HG03521 (cell line): Measurements from ENCODE around the gene JMJD1C.

ENCODE experiments used
- ATAC-seq: cut with Tn5 transposase; IDR thresholded peaks from one replicate; pipeline ENCODE4 v1.9.1; 2021; ENCODE audit warnings: mild to moderate bottlenecking, moderate library complexity; ENCODE audit not compliant: unreplicated experiment

The JMJD1C gene

GRCh38 chr10:63143987-63144386 lies 321.8 kb downstream of the JMJD1C start:
- no peak for ATAC-seq

GRCh38 chr10:63142136-63142535 lies 323.6 kb downstream of the JMJD1C start:
- ATAC-seq = no peak

- ATAC-seq = no peak
These were observed 325.7 kb downstream of the JMJD1C start for GRCh38 chr10:63140077-63140476.

- no peak for ATAC-seq
These were observed 328.5 kb downstream of the JMJD1C start for GRCh38 chr10:63137306-63137705.

GRCh38 chr10:63133821-63134557 lies 331.8 kb downstream of the JMJD1C start:
- ATAC-seq = no peak

DNA sequence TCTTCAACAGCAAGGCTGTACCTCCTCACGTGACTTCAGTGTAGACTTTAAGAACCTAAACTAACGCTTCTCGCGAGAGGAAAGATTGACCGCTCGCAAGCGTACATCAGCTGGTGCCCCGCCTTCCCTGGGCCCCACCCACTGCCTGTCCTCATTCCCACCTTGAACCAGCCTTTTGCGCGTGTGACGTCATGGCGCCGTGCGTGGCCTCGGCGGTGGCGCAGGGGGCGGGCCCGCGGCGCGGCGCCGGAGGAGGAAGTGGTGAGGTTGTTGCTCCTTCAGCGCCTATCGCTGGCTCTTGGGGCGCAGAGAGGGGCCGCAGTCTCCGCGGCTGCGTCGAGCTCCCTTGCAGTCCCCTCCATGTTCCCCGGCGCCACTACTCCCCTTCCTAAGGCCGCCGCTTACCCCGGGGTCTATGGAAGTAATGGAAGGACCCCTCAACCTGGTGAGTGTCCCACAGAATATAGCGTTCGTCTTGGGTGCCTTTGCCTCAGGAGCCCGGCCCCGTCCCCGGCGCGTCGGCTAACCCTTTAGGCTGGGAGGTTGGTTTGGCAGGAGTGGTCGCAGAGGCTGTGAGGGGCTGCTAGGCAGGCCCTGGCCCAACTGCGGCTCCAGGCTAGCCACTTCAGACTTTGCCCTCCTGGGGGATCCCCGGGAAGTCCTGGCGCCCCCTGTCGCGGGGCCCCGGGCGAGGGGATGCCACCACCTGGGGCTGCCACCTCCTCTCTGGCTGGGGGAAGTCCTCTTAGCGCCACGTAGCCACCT lies 332.5 kb downstream of the JMJD1C start, which contains the start of gene NRBF2:
TSS of gene NRBF2 (plus strand) at position 273 of the 765 bp plus-strand sequence. CDS start at position 416, 143 bp downstream.
- ATAC-seq = peak; percentile 97

DNA sequence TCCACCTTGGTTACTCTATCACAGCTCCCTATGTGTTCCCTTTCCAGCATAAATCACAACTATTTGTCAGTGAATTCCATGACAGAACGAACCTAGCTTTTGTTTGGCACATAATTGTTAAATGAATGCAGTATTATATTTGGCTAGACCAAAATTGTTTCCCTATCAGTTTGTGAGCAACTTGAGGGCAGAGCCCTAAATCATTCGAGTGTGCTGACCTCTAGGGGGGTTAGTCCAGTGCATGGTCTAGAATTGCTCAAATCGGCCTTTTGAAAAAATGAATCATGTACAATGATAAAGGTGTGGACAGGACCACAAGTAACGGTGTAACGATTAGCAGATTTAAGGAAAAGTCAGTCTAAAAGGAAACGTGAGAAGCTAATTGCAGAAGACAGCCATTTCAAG lies 333.1 kb downstream of the JMJD1C start:
- peak; percentile 0 for ATAC-seq

- ATAC-seq = no peak
These were observed 335.9 kb downstream of the JMJD1C start for GRCh38 chr10:63129888-63130287.

GRCh38 chr10:63128443-63128842 lies 337.3 kb downstream of the JMJD1C start:
- ATAC-seq = no peak

- ATAC-seq = no peak
These were observed 340.3 kb downstream of the JMJD1C start for GRCh38 chr10:63125459-63125858.

- ATAC-seq = no peak
These were observed 341.9 kb downstream of the JMJD1C start for GRCh38 chr10:63123727-63124362.

DNA sequence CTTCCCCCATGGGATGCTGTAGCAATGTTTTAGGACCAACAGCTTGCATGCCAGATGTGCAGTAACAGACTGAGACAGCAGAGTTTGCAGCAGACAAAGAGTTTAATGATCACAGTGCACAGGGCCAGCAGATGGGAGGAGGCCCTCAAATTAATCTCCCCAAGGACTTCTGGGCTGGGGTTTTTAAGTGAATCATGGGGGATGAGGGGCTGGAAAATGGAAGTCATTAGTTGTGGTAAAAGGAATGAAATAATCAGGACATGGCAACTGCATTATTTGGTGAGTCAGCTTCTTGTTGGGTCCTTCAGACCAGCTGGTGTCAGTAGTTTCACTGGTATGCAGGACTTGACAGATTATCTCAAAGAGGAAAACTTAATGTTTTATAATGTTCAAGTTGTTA lies 345.2 kb downstream of the JMJD1C start:
- ATAC-seq = no peak

GRCh38 chr10:63119041-63119440 lies 346.7 kb downstream of the JMJD1C start:
- no peak for ATAC-seq
